Activated T-cell treated with anti-CD3 and anti-CD28 coated beads, Interleukin-2, amount 50 U/mL, for 4 hours (primary cell): Measurements from ENCODE around the gene RAP1GAP2. TPM values are rescaled to one million over a fixed set of nuclear protein-coding genes. Genes with fewer than 3 reads are reported as not detected.

Source experiments
- ATAC-seq, 2 donors: fragments of 200-7000 bp; cut with Tn5 transposase; one replicate each; pipeline ENCODE4 v1.10.0; 2021
- DNase-seq: peaks from one replicate; pipeline ENCODE4 v3.0.0-alpha.2; 2020
- H3K27me3 Mint-ChIP-seq: one replicate; pipeline ENCODE4 v1.8.0; 2021; ENCODE audit warnings: low read depth, mixed read lengths
- H3K36me3 Mint-ChIP-seq: one replicate; pipeline ENCODE4 v1.8.0; 2022; ENCODE audit warnings: mixed read lengths; ENCODE audit not compliant: insufficient read depth
- H3K4me1 Mint-ChIP-seq: one replicate; pipeline ENCODE4 v1.8.0; 2021; ENCODE audit warnings: low read depth, mixed read lengths
- H3K4me3 Mint-ChIP-seq: one replicate; pipeline ENCODE4 v1.8.0; 2021; ENCODE audit warnings: mild to moderate bottlenecking, moderate library complexity, mixed read lengths
- H3K9me3 Mint-ChIP-seq: one replicate; pipeline ENCODE4 v1.8.0; 2021; ENCODE audit warnings: mixed read lengths
- total RNA-seq, 3 donors: library from RNA; stranded (reverse); gene quantifications; one replicate each; pipeline ENCODE4 v1.2.1, GENCODE V29; 2021

The RAP1GAP2 gene
- total RNA-seq, 3 donors from 2014 or later: 0.29 to 1.6 (median 1.2) TPM

- Mint-ChIP-seq H3K9me3 (peaks cover 5% of the 10 kb centered on the region), H3K27me3 (no peaks in the 10 kb centered on the region), H3K4me3 (no peak overlapping the region), H3K36me3 (peaks cover 23% of the 10 kb centered on the region), H3K4me1 (peaks cover 10% of the 10 kb centered on the region)
- no peak for DNase-seq
- ATAC-seq: no peak
Observed at GRCh38 chr17:2903193-2903974, 107.1 kb downstream of the RAP1GAP2 start.

- peaks cover 5% of the 10 kb centered on the region for H3K9me3 Mint-ChIP-seq
- no peaks in the 10 kb centered on the region for H3K27me3 Mint-ChIP-seq
- no peak for ATAC-seq
- H3K36me3 Mint-ChIP-seq: peaks cover 24% of the 10 kb centered on the region
- DNase-seq: no peak
- H3K4me1 Mint-ChIP-seq: peaks cover 14% of the 10 kb centered on the region
- no peak overlapping the region for H3K4me3 Mint-ChIP-seq
Observed at GRCh38 chr17:2904135-2904534, 107.9 kb downstream of the RAP1GAP2 start.

GRCh38 chr17:2905269-2905668, 109.0 kb downstream of the RAP1GAP2 start:
- Mint-ChIP-seq H3K4me1 (peaks cover 18% of the 10 kb centered on the region), H3K4me3 (no peak overlapping the region)
- ATAC-seq: no peak

GRCh38 chr17:2905696-2906501, 109.7 kb downstream of the RAP1GAP2 start:
- no peak overlapping the region for H3K4me3 Mint-ChIP-seq
- H3K36me3 Mint-ChIP-seq: peaks cover 24% of the 10 kb centered on the region
- H3K9me3 Mint-ChIP-seq: peaks cover 5% of the 10 kb centered on the region
- no peaks in the 10 kb centered on the region for H3K27me3 Mint-ChIP-seq
- no peak for DNase-seq
- H3K4me1 Mint-ChIP-seq: peaks cover 18% of the 10 kb centered on the region
- no peak for ATAC-seq

More at GRCh38 chr17:2905269-2905668, 109.0 kb downstream of the RAP1GAP2 start:
- Mint-ChIP-seq H3K27me3 (no peaks in the 10 kb centered on the region), H3K36me3 (peaks cover 24% of the 10 kb centered on the region), H3K9me3 (peaks cover 5% of the 10 kb centered on the region)
- DNase-seq: no peak

GRCh38 chr17:2906901-2907300, 110.7 kb downstream of the RAP1GAP2 start:
- Mint-ChIP-seq H3K36me3 (peaks cover 24% of the 10 kb centered on the region), H3K9me3 (peaks cover 5% of the 10 kb centered on the region), H3K4me3 (no peak overlapping the region), H3K27me3 (no peaks in the 10 kb centered on the region), H3K4me1 (peaks cover 18% of the 10 kb centered on the region)
- DNase-seq: no peak
- peak; percentile 97 to 98 for ATAC-seq

GRCh38 chr17:2909175-2909845, 113.1 kb downstream of the RAP1GAP2 start:
- DNase-seq: no peak
- no peak for ATAC-seq
- Mint-ChIP-seq H3K9me3 (peaks cover 5% of the 10 kb centered on the region), H3K36me3 (peaks cover 30% of the 10 kb centered on the region), H3K27me3 (no peaks in the 10 kb centered on the region), H3K4me1 (peaks cover 18% of the 10 kb centered on the region), H3K4me3 (no peak overlapping the region)

- no peak for DNase-seq
- no peak overlapping the region for H3K4me3 Mint-ChIP-seq
- no peaks in the 10 kb centered on the region for H3K27me3 Mint-ChIP-seq
- no peak for ATAC-seq
- H3K4me1 Mint-ChIP-seq: peaks cover 18% of the 10 kb centered on the region
- H3K36me3 Mint-ChIP-seq: peaks cover 31% of the 10 kb centered on the region
- peaks cover 5% of the 10 kb centered on the region for H3K9me3 Mint-ChIP-seq
Observed at GRCh38 chr17:2909846-2910234, 113.6 kb downstream of the RAP1GAP2 start.

- H3K9me3 Mint-ChIP-seq: peaks cover 5% of the 10 kb centered on the region
- H3K4me1 Mint-ChIP-seq: peaks cover 18% of the 10 kb centered on the region
- peaks cover 29% of the 10 kb centered on the region for H3K36me3 Mint-ChIP-seq
- no peak overlapping the region for H3K4me3 Mint-ChIP-seq
- no peaks in the 10 kb centered on the region for H3K27me3 Mint-ChIP-seq
- no peak for DNase-seq
- ATAC-seq: no peak
Observed at GRCh38 chr17:2911035-2911754, 115.0 kb downstream of the RAP1GAP2 start.

- Mint-ChIP-seq H3K27me3 (no peaks in the 10 kb centered on the region), H3K9me3 (peaks cover 4% of the 10 kb centered on the region), H3K36me3 (peaks cover 27% of the 10 kb centered on the region), H3K4me1 (peaks cover 16% of the 10 kb centered on the region), H3K4me3 (no peak overlapping the region)
- DNase-seq: no peak
- ATAC-seq: no peak
Observed at GRCh38 chr17:2911755-2912111, 115.5 kb downstream of the RAP1GAP2 start.

- DNase-seq (no peak), ATAC-seq (no peak)
- Mint-ChIP-seq H3K9me3 (no peaks in the 10 kb centered on the region), H3K27me3 (no peaks in the 10 kb centered on the region), H3K4me1 (peaks cover 8% of the 10 kb centered on the region), H3K4me3 (no peak overlapping the region), H3K36me3 (peaks cover 16% of the 10 kb centered on the region)
Observed at GRCh38 chr17:2912754-2913153, 116.5 kb downstream of the RAP1GAP2 start.

- no peaks in the 10 kb centered on the region for H3K9me3 Mint-ChIP-seq
- no peak for ATAC-seq
- no peaks in the 10 kb centered on the region for H3K27me3 Mint-ChIP-seq
- H3K36me3 Mint-ChIP-seq: peaks cover 14% of the 10 kb centered on the region
- no peak for DNase-seq
- H3K4me3 Mint-ChIP-seq: no peak overlapping the region
- H3K4me1 Mint-ChIP-seq: peaks cover 3% of the 10 kb centered on the region
Observed at GRCh38 chr17:2916461-2916860, 120.2 kb downstream of the RAP1GAP2 start.

- H3K4me1 Mint-ChIP-seq: peaks cover 7% of the 10 kb centered on the region
- no peak overlapping the region for H3K4me3 Mint-ChIP-seq
- H3K27me3 Mint-ChIP-seq: no peaks in the 10 kb centered on the region
- ATAC-seq: no peak
- no peak for DNase-seq
- no peaks in the 10 kb centered on the region for H3K9me3 Mint-ChIP-seq
- H3K36me3 Mint-ChIP-seq: peaks cover 12% of the 10 kb centered on the region
Observed at GRCh38 chr17:2921443-2921842, 125.2 kb downstream of the RAP1GAP2 start.

GRCh38 chr17:2924211-2924610, 128.0 kb downstream of the RAP1GAP2 start:
- Mint-ChIP-seq H3K27me3 (no peaks in the 10 kb centered on the region), H3K4me3 (no peak overlapping the region), H3K36me3 (peaks cover 13% of the 10 kb centered on the region), H3K4me1 (peaks cover 5% of the 10 kb centered on the region), H3K9me3 (no peaks in the 10 kb centered on the region)
- ATAC-seq: no peak
- DNase-seq: no peak

GRCh38 chr17:2925011-2925410, 128.8 kb downstream of the RAP1GAP2 start:
- H3K4me1 Mint-ChIP-seq: peaks cover 6% of the 10 kb centered on the region
- no peaks in the 10 kb centered on the region for H3K9me3 Mint-ChIP-seq
- no peaks in the 10 kb centered on the region for H3K27me3 Mint-ChIP-seq
- peaks cover 13% of the 10 kb centered on the region for H3K36me3 Mint-ChIP-seq
- no peak for DNase-seq
- no peak overlapping the region for H3K4me3 Mint-ChIP-seq
- no peak for ATAC-seq
